Endothelial cell of umbilical vein (primary cell): ENCODE results near the gene DEDD. TPM values are rescaled to one million over a fixed set of nuclear protein-coding genes. Genes with fewer than 3 reads are reported as not detected.

Experiments
- BruUV-seq: library from RNA; stranded (reverse); fragments of 400-500 nt; replicated peaks from 2 replicates; lab custom pipeline; 2021; lab: Mats Ljungman, UMichigan
- CTCF ChIA-PET: fragments of 300-600, 350-600 bp; sonication (Branson Sonifier 250); formaldehyde crosslinking; loops from one replicate; lab custom pipeline; 2021; ENCODE audit warnings: antibody characterized with exemption, inconsistent platforms; lab: Charles Lee
- POLR2A ChIA-PET: fragments of 300-600, 350-600 bp; sonication (Branson Sonifier 250); formaldehyde crosslinking; loops from one replicate; lab custom pipeline; 2021; ENCODE audit warnings: antibody characterized with exemption, inconsistent platforms; lab: Charles Lee
- DNase-seq: peaks from one replicate; pipeline ENCODE4 v3.0.0-alpha.2; 2011; ENCODE audit warnings: low read depth, low spot score
- FAIRE-seq: peaks from 2 replicates; lab custom pipeline; 2011; peaks lifted over from hg19 to GRCh38; lab: Jason Lieb, UNC
- H2AFZ ChIP-seq: 2 replicates; pipeline ENCODE4 v1.6.0; 2012; ENCODE audit warnings: low read depth, low read length, control low read depth, inconsistent platforms
- H3K27ac ChIP-seq: 2 replicates; pipeline ENCODE4 v1.5.1; 2011; ENCODE audit warnings: low read depth, mild to moderate bottlenecking, control low read depth, low read length, moderate library complexity; ENCODE audit not compliant: insufficient read depth
- H3K27me3 ChIP-seq, 2 experiments: 2 replicates each; pipeline versions ENCODE4 v1.6.0 to v1.6.1; 2011; ENCODE audit warnings: low read length in 2 of 2, mixed read lengths in 1 of 2; ENCODE audit not compliant: control insufficient read depth in 2 of 2, insufficient read depth in 2 of 2
- H3K36me3 ChIP-seq, 2 experiments: 2 replicates in 1 of 2; 3 replicates in 1 of 2; pipeline ENCODE4 v1.5.1; 2011; ENCODE audit warnings: low read length in 2 of 2, mild to moderate bottlenecking in 1 of 2, moderate library complexity in 1 of 2; ENCODE audit not compliant: control insufficient read depth in 2 of 2, insufficient read depth in 2 of 2; ENCODE audit errors: extremely low read depth in 1 of 2
- H3K4me1 ChIP-seq: 3 replicates; pipeline ENCODE4 v1.5.1; 2011; ENCODE audit warnings: mild to moderate bottlenecking, low read length; ENCODE audit not compliant: control insufficient read depth, insufficient read depth; ENCODE audit errors: extremely low read depth
- H3K4me2 ChIP-seq: 2 replicates; pipeline ENCODE4 v1.6.1; 2011; ENCODE audit warnings: low read length, control low read depth, mixed read lengths; ENCODE audit not compliant: insufficient read depth
- H3K4me3 ChIP-seq, 3 experiments: fragments of 200-600 bp in 1 of 3; sonication (generic), shearing (Covaris generic) in 1 of 3; replicated peaks in 1 of 3; 2 replicates each; pipeline ENCODE4 v1.5.1; 2011 to 2016; ENCODE audit warnings: control low read depth in 3 of 3, low read length in 3 of 3, mild to moderate bottlenecking in 2 of 3, inconsistent platforms in 1 of 3, low read depth in 1 of 3, moderate library complexity in 1 of 3; ENCODE audit not compliant: insufficient read depth in 1 of 3
- H3K79me2 ChIP-seq: 2 replicates; pipeline ENCODE4 v1.6.0; 2012; ENCODE audit warnings: low read length, inconsistent platforms; ENCODE audit not compliant: control insufficient read depth, insufficient read depth
- H3K9ac ChIP-seq: replicated peaks from 2 replicates; pipeline ENCODE3; 2011; ENCODE audit warnings: low read length, control low read depth; ENCODE audit not compliant: insufficient read depth; ENCODE audit errors: extremely low read depth
- H3K9me1 ChIP-seq: replicated peaks from 3 replicates; pipeline ENCODE4 v1.6.0; 2011; ENCODE audit warnings: mild to moderate bottlenecking, low read length; ENCODE audit not compliant: control insufficient read depth, insufficient read depth; ENCODE audit errors: extremely low read depth
- H3K9me3 ChIP-seq: replicated peaks from 2 replicates; pipeline ENCODE4 v1.5.1; 2012; ENCODE audit warnings: low read length, inconsistent platforms; ENCODE audit not compliant: control insufficient read depth, insufficient read depth
- H4K20me1 ChIP-seq: replicated peaks from 2 replicates; pipeline ENCODE3; 2011; ENCODE audit warnings: mild to moderate bottlenecking, low read length; ENCODE audit not compliant: control insufficient read depth, insufficient read depth; ENCODE audit errors: extremely low read depth
- FOS ChIP-seq: IDR thresholded peaks from 2 replicates; pipeline ENCODE4 v1.6.1; 2011; ENCODE audit warnings: mild to moderate bottlenecking, low read length, moderate library complexity, borderline replicate concordance; ENCODE audit not compliant: insufficient read depth
- GATA2 ChIP-seq: IDR thresholded peaks from 2 replicates; pipeline ENCODE4 v1.7.0; 2011; ENCODE audit warnings: low read depth, mild to moderate bottlenecking, moderate library complexity, mixed read lengths, low read length; ENCODE audit not compliant: insufficient read length, insufficient read depth
- JUN ChIP-seq: IDR thresholded peaks from 2 replicates; pipeline ENCODE4 v1.6.1; 2011; ENCODE audit warnings: borderline replicate concordance, low read depth; ENCODE audit not compliant: insufficient read length, insufficient read depth
- MYC ChIP-seq: IDR thresholded peaks from one replicate; pipeline ENCODE4 v1.6.1; 2011; ENCODE audit warnings: mild to moderate bottlenecking, low read depth, low read length
- POLR2A ChIP-seq: IDR thresholded peaks from 2 replicates; pipeline ENCODE4 v1.6.1; 2012; ENCODE audit warnings: low read depth, mild to moderate bottlenecking, control low read depth, low read length
- POLR2AphosphoS5 ChIP-seq: IDR thresholded peaks from 2 replicates; pipeline ENCODE4 v1.6.1; 2012; ENCODE audit warnings: low read depth, mild to moderate bottlenecking, control low read depth, low read length, moderate library complexity; ENCODE audit not compliant: insufficient read depth
- dilution Hi-C: fragments of 300-500 bp; cut with MboI; formaldehyde crosslinking; loops from one replicate; pipeline ENCODE4 v1.15.0; 2019; ENCODE audit warnings: low sequenced_read_pairs; ENCODE audit not compliant: extremely low pct_ligation_motif_present
- intact Hi-C: fragments of 100-400 bp; cut with micrococcal nuclease; formaldehyde crosslinking; loops from one replicate; pipeline ENCODE4 v1.10.0; 2022
- polyA plus RNA-seq, 4 experiments: library from polyadenylated mRNA; depleted of rRNA in 3 of 4; stranded (reverse) in 3 of 4; unstranded in 1 of 4; fragments of >200 nt; gene quantifications; 2 replicates each; pipeline versions ENCODE4 v1.2.1 to v1.2.3, GENCODE V29; 2011 to 2012; ENCODE audit warnings: missing spikeins in 1 of 4
- total RNA-seq: library from RNA; stranded (reverse); gene quantifications from 2 replicates; pipeline ENCODE4 v1.2.3, GENCODE V29; 2021
- TF ChIP-seq, protein P1 (sequence below), 2 donors: IDR thresholded peaks; 1 replicate in 1 of 2; 2 replicates in 1 of 2; pipeline ENCODE4 v1.5.1; 2011; ENCODE audit warnings: low read length in 2 of 2, mild to moderate bottlenecking in 2 of 2, moderate library complexity in 2 of 2, control low read depth in 1 of 2, inconsistent platforms in 1 of 2, low read depth in 1 of 2; ENCODE audit not compliant: insufficient read depth in 1 of 2; ENCODE audit errors: extremely low read depth in 1 of 2
- TF ChIP-seq, protein P2 (sequence below): IDR thresholded peaks from 2 replicates; pipeline ENCODE4 v1.6.1; 2011; ENCODE audit not compliant: insufficient read depth, insufficient read length

The DEDD gene
- total and polyA plus RNA-seq, 2 donors (not counting 3 experiments of a cell fraction or from before 2014, with no cell fraction given): 50.2 to 78.3 TPM

DNA sequence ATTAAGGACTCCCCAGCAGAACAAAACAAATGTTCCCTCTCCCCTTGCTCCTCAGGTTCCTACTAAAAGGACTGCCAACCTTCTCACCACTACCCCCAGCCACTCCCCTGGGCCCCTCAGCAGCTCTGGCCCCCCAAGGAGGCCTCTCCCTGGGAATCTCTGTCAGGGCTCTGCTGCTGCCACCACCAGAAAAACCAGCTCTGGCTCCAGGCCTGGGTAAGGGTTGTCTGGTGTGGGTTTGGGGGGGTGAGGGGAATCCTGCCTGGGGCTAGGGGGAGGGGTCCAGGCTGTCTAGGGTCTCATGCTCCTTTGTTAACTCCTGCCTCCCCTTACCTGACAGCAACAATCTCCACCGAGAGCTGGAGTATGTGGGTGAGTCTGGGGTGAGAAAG is 47.9 kb downstream of the DEDD start:
- H3K79me2 ChIP-seq: no peaks in the 10 kb centered on the region
- no peaks in the 10 kb centered on the region for H3K9me1 ChIP-seq
- no peaks in the 10 kb centered on the region for H3K9me3 ChIP-seq
- H3K4me1 ChIP-seq: no peaks in the 10 kb centered on the region
- intact Hi-C loops: no loop called here
- dilution Hi-C loops: no loop called here
- H4K20me1 ChIP-seq: no peaks in the 10 kb centered on the region
- H3K27me3 ChIP-seq: no peaks in the 10 kb centered on the region
- no peaks in the 10 kb centered on the region for H3K36me3 ChIP-seq
- H3K4me2 ChIP-seq: no peak overlapping the region
- H3K4me3 ChIP-seq: no peak overlapping the region
- DNase-seq (no peak), FAIRE-seq (no peak)
- ChIA-PET POLR2A (no interaction called here), CTCF (interaction anchor here (1.0 to 1.9 kb wide), 3 partner anchors 10 to 87 kb away, joined by 4 to 6 read pairs (median 5); no protein-coding TSS in a partner anchor)
- H2AFZ ChIP-seq: no peak overlapping the region
- H3K9ac ChIP-seq: no peak overlapping the region
- no peak for TF ChIP-seq POLR2AphosphoS5
- TF ChIP-seq GATA2: no peak
- TF ChIP-seq, protein P1, sequence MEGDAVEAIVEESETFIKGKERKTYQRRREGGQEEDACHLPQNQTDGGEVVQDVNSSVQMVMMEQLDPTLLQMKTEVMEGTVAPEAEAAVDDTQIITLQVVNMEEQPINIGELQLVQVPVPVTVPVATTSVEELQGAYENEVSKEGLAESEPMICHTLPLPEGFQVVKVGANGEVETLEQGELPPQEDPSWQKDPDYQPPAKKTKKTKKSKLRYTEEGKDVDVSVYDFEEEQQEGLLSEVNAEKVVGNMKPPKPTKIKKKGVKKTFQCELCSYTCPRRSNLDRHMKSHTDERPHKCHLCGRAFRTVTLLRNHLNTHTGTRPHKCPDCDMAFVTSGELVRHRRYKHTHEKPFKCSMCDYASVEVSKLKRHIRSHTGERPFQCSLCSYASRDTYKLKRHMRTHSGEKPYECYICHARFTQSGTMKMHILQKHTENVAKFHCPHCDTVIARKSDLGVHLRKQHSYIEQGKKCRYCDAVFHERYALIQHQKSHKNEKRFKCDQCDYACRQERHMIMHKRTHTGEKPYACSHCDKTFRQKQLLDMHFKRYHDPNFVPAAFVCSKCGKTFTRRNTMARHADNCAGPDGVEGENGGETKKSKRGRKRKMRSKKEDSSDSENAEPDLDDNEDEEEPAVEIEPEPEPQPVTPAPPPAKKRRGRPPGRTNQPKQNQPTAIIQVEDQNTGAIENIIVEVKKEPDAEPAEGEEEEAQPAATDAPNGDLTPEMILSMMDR (IDR thresholded peaks at IDR 0.05; ENCODE audit: extremely low read depth in 1 of 2, insufficient read depth in 1 of 2, low read depth in 1 of 2, low read length in 2 of 2): no peak
- no peak for TF ChIP-seq POLR2A
- no peak overlapping the region for H3K27ac ChIP-seq
- no TSS peak for BruUV-seq

DNA sequence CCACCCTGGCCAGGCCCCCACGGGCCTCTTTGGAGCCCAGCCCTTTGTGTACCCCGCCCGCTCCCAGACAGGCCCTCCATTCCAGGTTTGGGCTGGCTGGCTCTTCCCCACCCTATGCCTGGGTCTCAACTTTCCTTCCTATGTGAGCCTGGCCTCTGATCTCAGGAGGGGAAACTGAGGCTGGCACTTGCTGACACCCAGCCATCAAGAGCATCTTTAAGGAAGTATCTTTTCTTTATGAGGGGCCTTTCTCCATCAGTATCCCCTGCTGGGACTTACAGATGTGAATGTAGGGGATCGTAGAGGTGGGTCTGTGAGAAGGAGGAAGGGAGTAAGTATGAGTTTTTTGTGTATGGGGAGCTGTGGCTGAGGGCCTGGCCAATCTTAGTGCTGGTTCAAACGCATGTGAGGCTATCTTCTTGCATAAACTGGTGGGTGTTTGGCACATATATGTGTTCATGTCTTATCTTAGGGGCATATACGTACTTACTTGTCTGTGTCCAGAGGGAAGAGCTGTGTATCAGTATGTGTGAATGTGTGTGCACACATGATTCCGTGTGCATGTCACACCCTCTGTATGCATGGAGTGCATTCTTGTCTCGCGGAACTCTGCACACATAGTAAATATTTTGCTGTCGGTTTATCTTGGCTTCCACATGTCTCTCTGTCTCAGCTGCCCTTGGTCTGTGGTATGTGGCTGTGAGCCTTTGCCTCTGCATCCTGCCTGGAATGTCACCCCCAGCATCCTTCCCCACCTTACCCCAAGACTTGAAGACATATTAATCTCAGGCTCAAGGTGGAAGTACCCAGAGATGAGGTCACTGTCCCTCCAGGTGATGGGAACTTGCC is 48.5 kb downstream of the DEDD start:
- POLR2A ChIA-PET: no interaction called here
- FAIRE-seq: no peak
- no TSS peak for BruUV-seq

More for the DNA sequence above, 48.5 kb downstream of the DEDD start:
- CTCF ChIA-PET: interaction anchor here (1.0 to 1.9 kb wide), 3 partner anchors 10 to 87 kb away, joined by 4 to 6 read pairs (median 5); no protein-coding TSS in a partner anchor
- Histone ChIP-seq H4K20me1 (no peaks in the 10 kb centered on the region), H3K27ac (no peak overlapping the region), H3K9ac (no peak overlapping the region), H3K4me1 (no peaks in the 10 kb centered on the region), H3K4me3 (no peak overlapping the region), H3K4me2 (no peak overlapping the region), H3K27me3 (no peaks in the 10 kb centered on the region), H3K9me1 (no peaks in the 10 kb centered on the region), H2AFZ (no peak overlapping the region), H3K9me3 (no peaks in the 10 kb centered on the region), H3K79me2 (no peaks in the 10 kb centered on the region), H3K36me3 (no peaks in the 10 kb centered on the region)
- DNase-seq: no peak
- intact Hi-C loops: no loop called here
- TF ChIP-seq POLR2A: no peak
- TF ChIP-seq MYC: no peak
- TF ChIP-seq, protein P1 (IDR thresholded peaks at IDR 0.05; ENCODE audit: extremely low read depth in 1 of 2, insufficient read depth in 1 of 2, low read depth in 1 of 2, low read length in 2 of 2): no peak
- no peak for TF ChIP-seq JUN
- no peak for TF ChIP-seq FOS
- TF ChIP-seq, protein P2, sequence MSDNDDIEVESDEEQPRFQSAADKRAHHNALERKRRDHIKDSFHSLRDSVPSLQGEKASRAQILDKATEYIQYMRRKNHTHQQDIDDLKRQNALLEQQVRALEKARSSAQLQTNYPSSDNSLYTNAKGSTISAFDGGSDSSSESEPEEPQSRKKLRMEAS: no peak
- TF ChIP-seq POLR2AphosphoS5: no peak
- TF ChIP-seq GATA2: no peak
- dilution Hi-C loops: no loop called here
